Subcutaneous abdominal adipose tissue (tissue), 5 donors: ENCODE data around the gene CEND1.

Experiments used
- H3K27ac ChIP-seq: one replicate; pipeline ENCODE4 v1.7.0; 2013; ENCODE audit warnings: low read depth, mild to moderate bottlenecking, inconsistent platforms, low read length, moderate library complexity
- H3K27me3 ChIP-seq, 5 donors: one replicate each; pipeline ENCODE4 v1.7.0; 2013; ENCODE audit warnings: low read length in 5 of 5, inconsistent platforms in 1 of 5; ENCODE audit not compliant: control insufficient read depth in 5 of 5, insufficient read depth in 4 of 5
- H3K36me3 ChIP-seq, 5 donors: one replicate each; pipeline ENCODE4 v1.7.0; 2013; ENCODE audit warnings: low read length in 5 of 5; ENCODE audit not compliant: control insufficient read depth in 5 of 5, insufficient read depth in 5 of 5
- H3K4me1 ChIP-seq, 5 donors: one replicate each; pipeline ENCODE4 v1.7.0; 2013; ENCODE audit warnings: low read length in 5 of 5, mild to moderate bottlenecking in 3 of 5, moderate library complexity in 1 of 5; ENCODE audit not compliant: control insufficient read depth in 5 of 5, insufficient read depth in 5 of 5
- H3K4me3 ChIP-seq, 5 donors: one replicate each; pipeline ENCODE4 v1.7.0; 2013; ENCODE audit warnings: low read length in 5 of 5, low read depth in 1 of 5
- H3K9ac ChIP-seq, 5 donors: one replicate each; pipeline ENCODE4 v1.7.0; 2013; ENCODE audit warnings: low read length in 5 of 5, mild to moderate bottlenecking in 4 of 5, moderate library complexity in 3 of 5
- H3K9me3 ChIP-seq, 5 donors: one replicate each; pipeline ENCODE4 v1.7.0; 2013; ENCODE audit warnings: low read length in 5 of 5; ENCODE audit not compliant: control insufficient read depth in 5 of 5
- donor health status: healthy.
- donor health status: healthy.
- donor health status: healthy.
- donor health status: healthy.
- donor health status: healthy.

CEND1 gene

GRCh38 chr11:764322-765024 lies 25.4 kb downstream of the CEND1 start:
- peak overlapping the region; percentile 60 for H3K27ac ChIP-seq
- H3K27me3 ChIP-seq = no peaks in the 10 kb centered on the region
- H3K9me3 ChIP-seq = no peaks in the 10 kb centered on the region
- H3K36me3 ChIP-seq = peaks cover 0 to 75% (median 58%) of the 10 kb centered on the region in 5 donors
- no peak overlapping the region for H3K4me3 ChIP-seq
- no peak overlapping the region for H3K9ac ChIP-seq
- H3K4me1 ChIP-seq = peaks cover 0 to 35% (median 7%) of the 10 kb centered on the region in 5 donors

- Histone ChIP-seq H3K4me3 (no peak overlapping the region), H3K9ac (no peak overlapping the region), H3K27me3 (no peaks in the 10 kb centered on the region), H3K9me3 (no peaks in the 10 kb centered on the region), H3K36me3 (peaks cover 0 to 83% (median 65%) of the 10 kb centered on the region in 5 donors), H3K27ac (peak overlapping the region; percentile 60), H3K4me1 (peaks cover 0 to 35% (median 7%) of the 10 kb centered on the region in 5 donors)
Observed at GRCh38 chr11:763549-764321, 26.2 kb downstream of the CEND1 start.

DNA sequence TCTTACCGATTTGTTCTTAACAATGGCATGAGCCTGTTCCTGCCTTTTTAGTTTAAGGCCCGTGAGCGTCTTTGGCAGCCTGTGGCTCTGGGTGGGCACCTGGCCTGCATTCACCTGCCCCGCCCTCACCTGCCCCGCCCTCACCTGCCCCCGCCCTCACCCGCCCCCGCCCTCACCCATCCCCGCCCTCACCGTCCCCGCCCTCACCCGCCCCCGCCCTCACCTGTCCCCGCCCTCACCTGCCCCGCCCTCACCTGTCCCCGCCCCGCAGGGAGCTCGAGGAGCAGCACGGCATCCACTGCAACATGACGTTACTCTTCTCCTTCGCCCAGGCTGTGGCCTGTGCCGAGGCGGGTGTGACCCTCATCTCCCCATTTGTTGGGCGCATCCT lies 26.8 kb downstream of the CEND1 start:
- Histone ChIP-seq H3K4me3 (no peak overlapping the region), H3K9me3 (no peaks in the 10 kb centered on the region), H3K36me3 (peaks cover 0 to 84% (median 65%) of the 10 kb centered on the region in 5 donors), H3K27ac (peak overlapping the region; percentile 66), H3K4me1 (peaks cover 0 to 35% (median 7%) of the 10 kb centered on the region in 5 donors), H3K27me3 (no peaks in the 10 kb centered on the region), H3K9ac (no peak overlapping the region)

DNA sequence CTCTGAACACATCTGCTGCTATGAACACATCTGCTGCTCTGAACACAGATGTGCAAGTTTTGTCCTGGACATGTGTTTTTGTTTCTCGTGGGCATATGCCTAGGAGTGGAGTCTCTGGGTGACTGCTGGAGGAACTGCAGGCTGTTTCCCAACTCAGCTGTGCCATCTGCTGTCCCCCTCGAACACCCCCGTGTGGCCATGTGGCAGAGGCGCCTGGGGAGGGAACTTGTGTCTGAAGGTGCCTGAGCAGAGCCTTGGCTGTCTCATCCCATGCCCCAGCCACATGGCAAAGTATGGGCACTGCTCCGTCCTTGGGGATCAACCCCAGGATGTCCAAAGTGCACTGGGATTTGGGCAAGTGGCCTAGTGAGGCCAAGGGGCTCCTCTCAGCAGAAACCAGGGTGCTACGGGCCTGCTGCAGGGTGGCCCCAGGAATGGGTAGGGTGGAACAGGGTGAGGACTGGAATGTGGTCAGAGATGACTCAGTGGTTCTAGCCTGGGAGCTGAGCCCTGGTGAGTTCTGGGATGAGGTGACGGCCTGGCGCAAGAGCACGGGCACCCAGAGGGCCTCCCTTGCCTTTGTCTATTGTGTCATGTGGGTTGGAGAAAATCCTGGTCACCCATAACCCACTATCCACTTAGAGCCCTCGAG lies 27.3 kb downstream of the CEND1 start:
- no peaks in the 10 kb centered on the region for H3K9me3 ChIP-seq
- peak overlapping the region; percentile 66 for H3K27ac ChIP-seq
- peak overlapping the region in 1 of 5 donors; percentile 39 for H3K9ac ChIP-seq
- H3K4me3 ChIP-seq = no peak overlapping the region
- peaks cover 0 to 86% (median 68%) of the 10 kb centered on the region in 5 donors for H3K36me3 ChIP-seq
- peaks cover 0 to 35% (median 7%) of the 10 kb centered on the region in 5 donors for H3K4me1 ChIP-seq
- H3K27me3 ChIP-seq = no peaks in the 10 kb centered on the region

- Histone ChIP-seq H3K9me3 (no peaks in the 10 kb centered on the region), H3K4me3 (no peak overlapping the region), H3K36me3 (peaks cover 0 to 86% (median 69%) of the 10 kb centered on the region in 5 donors), H3K9ac (no peak overlapping the region), H3K4me1 (peaks cover 0 to 30% (median 7%) of the 10 kb centered on the region in 5 donors), H3K27me3 (no peaks in the 10 kb centered on the region), H3K27ac (peak overlapping the region; percentile 66)
Observed at GRCh38 chr11:761526-762108, 28.3 kb downstream of the CEND1 start.

DNA sequence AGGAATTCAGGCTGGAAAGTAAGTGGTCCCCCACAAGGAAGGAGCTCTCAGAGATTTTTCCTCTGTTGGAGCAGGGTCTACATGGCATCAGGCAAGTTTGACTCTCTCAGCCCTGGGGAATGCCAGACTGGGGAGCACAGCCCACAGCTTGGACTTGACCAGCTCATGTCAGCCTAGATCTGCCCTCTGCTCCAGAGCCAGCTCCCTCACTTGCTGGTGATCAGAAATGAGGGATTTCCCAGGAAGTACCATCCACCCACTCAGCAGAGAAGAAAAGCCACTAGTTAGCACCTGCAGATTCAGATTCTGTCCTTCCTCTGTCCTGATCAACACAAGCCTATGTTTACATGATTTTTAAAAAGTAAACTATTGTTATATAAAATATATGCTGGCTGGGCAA lies 29.7 kb downstream of the CEND1 start:
- H3K36me3 ChIP-seq = peaks cover 0 to 88% (median 70%) of the 10 kb centered on the region in 5 donors
- peaks cover 0 to 24% (median 7%) of the 10 kb centered on the region in 5 donors for H3K4me1 ChIP-seq
- H3K27ac ChIP-seq = no peak overlapping the region
- no peak overlapping the region for H3K4me3 ChIP-seq
- H3K9me3 ChIP-seq = no peaks in the 10 kb centered on the region
- H3K27me3 ChIP-seq = no peaks in the 10 kb centered on the region
- H3K9ac ChIP-seq = peak overlapping the region in 2 of 5 donors; percentile 2 to 20

DNA sequence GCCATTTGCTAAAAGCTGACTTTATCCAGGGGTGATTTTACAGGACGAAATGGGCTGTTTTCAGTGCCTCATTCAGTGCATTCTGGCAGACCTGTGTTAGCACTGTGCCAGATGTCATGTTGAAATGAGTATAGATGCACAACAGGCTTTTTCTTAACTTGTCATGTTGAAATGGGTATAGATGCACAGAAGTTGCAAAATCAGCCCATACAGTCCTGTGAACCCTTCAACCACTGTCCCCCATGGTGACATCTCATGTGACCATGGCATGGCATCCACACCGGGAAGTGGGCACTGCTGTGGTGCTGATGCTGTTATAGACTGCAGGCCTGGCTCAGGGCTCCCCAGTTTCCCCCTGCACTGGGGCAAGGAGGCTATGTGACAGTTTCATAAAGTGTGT lies 40.2 kb downstream of the CEND1 start:
- Histone ChIP-seq H3K27me3 (no peaks in the 10 kb centered on the region), H3K9ac (no peak overlapping the region), H3K4me1 (peaks cover 0 to 48% (median 31%) of the 10 kb centered on the region in 5 donors), H3K36me3 (peaks cover 0 to 6% (median 2%) of the 10 kb centered on the region in 5 donors), H3K27ac (peak overlapping the region; percentile 81), H3K9me3 (no peaks in the 10 kb centered on the region), H3K4me3 (no peak overlapping the region)

DNA sequence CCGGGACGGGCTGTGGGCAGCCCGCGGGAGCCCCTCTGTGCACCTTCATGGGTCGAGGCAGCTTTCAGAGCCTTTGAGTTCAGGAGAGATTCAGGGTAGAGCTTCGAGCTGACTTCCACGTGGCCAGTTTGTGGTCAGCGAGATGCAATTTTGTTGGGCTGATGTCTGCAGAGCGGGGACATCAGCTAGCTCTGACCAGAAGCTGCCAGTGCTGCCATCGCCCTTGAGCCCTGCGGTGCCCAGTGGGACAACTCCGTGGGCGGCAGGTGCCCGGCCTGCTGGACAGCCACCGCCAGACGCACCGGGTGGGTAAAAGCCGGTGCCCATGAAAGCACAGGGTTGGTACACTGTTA lies 41.9 kb downstream of the CEND1 start:
- peak overlapping the region; percentile 81 for H3K27ac ChIP-seq
- peaks cover 0 to 48% (median 31%) of the 10 kb centered on the region in 5 donors for H3K4me1 ChIP-seq
- peak overlapping the region in 4 of 5 donors; percentile 82 to 90 (median 86) for H3K9ac ChIP-seq
- H3K27me3 ChIP-seq = no peaks in the 10 kb centered on the region
- H3K4me3 ChIP-seq = peak overlapping the region; percentile 67 to 83 (median 74)
- H3K36me3 ChIP-seq = peaks cover 0 to 6% (median 2%) of the 10 kb centered on the region in 5 donors
- no peaks in the 10 kb centered on the region for H3K9me3 ChIP-seq

GRCh38 chr11:747158-748006 lies 42.5 kb downstream of the CEND1 start, which contains the start of gene TALDO1:
Gene TALDO1 (plus strand): TSS chr11:747464. CDS start chr11:747482, 18 bp downstream.
- Histone ChIP-seq H3K4me1 (peaks cover 0 to 43% (median 31%) of the 10 kb centered on the region in 5 donors), H3K27me3 (no peaks in the 10 kb centered on the region), H3K36me3 (peaks cover 0 to under 1% (median 0%) of the 10 kb centered on the region in 5 donors), H3K9me3 (no peaks in the 10 kb centered on the region), H3K4me3 (peak within 1 kb of the TSS; percentile 67 to 83 (median 74)), H3K27ac (peak within 1 kb of the TSS; percentile 81), H3K9ac (peak within 1 kb of the TSS; percentile 73 to 90 (median 86))
